CD14-positive monocyte (primary cell): ENCODE data around the gene PCDHA10. TPM values are rescaled to one million over a fixed set of nuclear protein-coding genes. Genes with fewer than 3 reads are reported as not detected.

Source experiments
- DNase-seq, 3 donors: peaks; one replicate each; pipeline ENCODE4 v3.0.0-alpha.2; 2011 to 2022
- H2AFZ ChIP-seq: 2 replicates; pipeline ENCODE4 v1.6.0; 2012; ENCODE audit warnings: mild to moderate bottlenecking, low read depth, low read length, inconsistent platforms; ENCODE audit not compliant: insufficient read depth, poor library complexity, severe bottlenecking
- H3K27ac ChIP-seq, 2 donors: 1 replicate in 1 of 2; 2 replicates in 1 of 2; pipeline ENCODE4 v1.5.1; 2012 to 2013; ENCODE audit warnings: low read length in 2 of 2, control low read depth in 1 of 2, inconsistent platforms in 1 of 2, low read depth in 1 of 2, mild to moderate bottlenecking in 1 of 2
- H3K27me3 ChIP-seq, 2 donors: one replicate each; pipeline versions ENCODE4 v1.6.0 to v1.6.1; 2011 to 2013; ENCODE audit warnings: low read length in 2 of 2; ENCODE audit not compliant: control insufficient read depth in 2 of 2, insufficient read depth in 2 of 2
- H3K36me3 ChIP-seq, 2 donors: replicated peaks in 1 of 2; 1 replicate in 1 of 2; 2 replicates in 1 of 2; pipeline versions ENCODE4 v1.5.1 to v1.6.1; 2012 to 2013; ENCODE audit warnings: low read length in 2 of 2, control low read depth in 1 of 2, inconsistent platforms in 1 of 2, mild to moderate bottlenecking in 1 of 2; ENCODE audit not compliant: insufficient read depth in 2 of 2, control insufficient read depth in 1 of 2
- H3K4me1 ChIP-seq, 2 donors: 1 replicate in 1 of 2; 2 replicates in 1 of 2; pipeline versions ENCODE4 v1.5.1 to v1.6.1; 2012 to 2013; ENCODE audit warnings: low read length in 2 of 2, control low read depth in 1 of 2, inconsistent platforms in 1 of 2, mild to moderate bottlenecking in 1 of 2, moderate library complexity in 1 of 2; ENCODE audit not compliant: insufficient read depth in 2 of 2, control insufficient read depth in 1 of 2
- H3K4me2 ChIP-seq: replicated peaks from 2 replicates; pipeline ENCODE3; 2012; ENCODE audit warnings: low read length, moderate library complexity, mild to moderate bottlenecking; ENCODE audit not compliant: poor library complexity, severe bottlenecking; ENCODE audit errors: extremely low read depth
- H3K4me3 ChIP-seq, 3 experiments: fragments of 200-600 bp in 1 of 3; sonication (generic) in 1 of 3; replicated peaks in 1 of 3; 1 replicate in 2 of 3; 2 replicates in 1 of 3; pipeline ENCODE4 v1.5.1; 2011 to 2013; ENCODE audit warnings: low read length in 3 of 3, mild to moderate bottlenecking in 3 of 3, control low read depth in 2 of 3, low read depth in 2 of 3, inconsistent platforms in 1 of 3, moderate library complexity in 1 of 3
- H3K79me2 ChIP-seq: 2 replicates; pipeline ENCODE4 v1.6.0; 2012; ENCODE audit warnings: mild to moderate bottlenecking, control low read depth, inconsistent platforms, low read length, moderate library complexity; ENCODE audit not compliant: insufficient read depth
- H3K9ac ChIP-seq: 2 replicates; pipeline ENCODE4 v1.6.0; 2017; ENCODE audit warnings: low read length, mild to moderate bottlenecking; ENCODE audit not compliant: insufficient read depth, poor library complexity, severe bottlenecking
- H3K9me3 ChIP-seq, 2 donors: replicated peaks in 1 of 2; 1 replicate in 1 of 2; 2 replicates in 1 of 2; pipeline versions ENCODE4 v1.5.1 to v1.6.1; 2012 to 2013; ENCODE audit warnings: low read length in 2 of 2, control low read depth in 1 of 2; ENCODE audit not compliant: control insufficient read depth in 1 of 2, insufficient read depth in 1 of 2
- H4K20me1 ChIP-seq: 2 replicates; pipeline ENCODE4 v1.6.0; 2012; ENCODE audit warnings: mild to moderate bottlenecking, low read length, control low read depth, moderate library complexity; ENCODE audit not compliant: insufficient read depth
- H3K27ac Mint-ChIP-seq, 7 donors: one replicate each; pipeline ENCODE4 v1.8.0; 2020; ENCODE audit warnings: mild to moderate bottlenecking in 7 of 7, mixed read lengths in 7 of 7, moderate library complexity in 6 of 7, inconsistent platforms in 2 of 7
- H3K27me3 Mint-ChIP-seq, 3 donors: one replicate each; pipeline ENCODE4 v1.8.0; 2021 to 2022; ENCODE audit warnings: low read depth in 3 of 3, mild to moderate bottlenecking in 3 of 3, mixed read lengths in 3 of 3, moderate library complexity in 3 of 3, inconsistent platforms in 1 of 3
- H3K36me3 Mint-ChIP-seq, 2 donors: one replicate each; pipeline ENCODE4 v1.8.0; 2020; ENCODE audit warnings: mixed read lengths in 2 of 2, inconsistent platforms in 1 of 2, mild to moderate bottlenecking in 1 of 2
- H3K4me1 Mint-ChIP-seq: one replicate; pipeline ENCODE4 v1.8.0; 2020; ENCODE audit warnings: mild to moderate bottlenecking, mixed read lengths
- H3K4me3 Mint-ChIP-seq, 2 donors: one replicate each; pipeline ENCODE4 v1.8.0; 2020; ENCODE audit warnings: mild to moderate bottlenecking in 2 of 2, mixed read lengths in 2 of 2, moderate library complexity in 1 of 2
- H3K9me3 Mint-ChIP-seq, 7 donors: one replicate each; pipeline ENCODE4 v1.8.0; 2020 to 2022; ENCODE audit warnings: mixed read lengths in 7 of 7, mild to moderate bottlenecking in 6 of 7, moderate library complexity in 6 of 7, inconsistent platforms in 2 of 7
- CTCF ChIP-seq: fragments of 200-600 bp; IDR thresholded peaks from one replicate; pipeline ENCODE4 v1.8.0; 2022; ENCODE audit warnings: antibody characterized with exemption, mild to moderate bottlenecking
- WGBS: methylation state at CpG from one replicate; pipeline ENCODE4 v1.1.5; 2013; ENCODE audit warnings: missing lambda C conversion rate; ENCODE audit not compliant: insufficient coverage; 5-methylcytosine and 5-hydroxymethylcytosine counted together
- intact Hi-C, 2 donors: fragments of 100-400 bp; cut with micrococcal nuclease; formaldehyde crosslinking; loops; one replicate each; pipeline versions ENCODE4 v1.15.0 to v1.15.1; 2023
- polyA minus RNA-seq: library from RNA; depleted of rRNA, polyadenylated mRNA; stranded (reverse); fragments of >200 nt; gene quantifications from 2 replicates; pipeline ENCODE4 v1.2.3, GENCODE V29; 2012
- polyA plus RNA-seq, 3 donors: library from polyadenylated mRNA; depleted of rRNA in 1 of 3; unstranded in 2 of 3; stranded (reverse) in 1 of 3; fragments of 300-500 nt in 2 of 3; fragments of >200 nt in 1 of 3; fragmentation: Illumina TruSeq in 2 of 3; gene quantifications; 1 replicate in 2 of 3; 2 replicates in 1 of 3; pipeline ENCODE4 v1.2.3, GENCODE V29; 2012 to 2021
- total RNA-seq, 12 experiments: library from RNA in 1 of 12; stranded (reverse) in 1 of 12; fragments of 120-200 nt in 1 of 12; gene quantifications; one replicate each; pipeline ENCODE4 v1.2.4 and lab custom pipeline; 2013 to 2026; ENCODE audit warnings: mixed read lengths in 6 of 12, inconsistent platforms in 1 of 12

Gene PCDHA10
- not detected for total RNA-seq (2013)
- polyA plus RNA-seq = not detected
- polyA minus RNA-seq = under 0.01 TPM in 1 of 2 replicates, not detected in the other
- 0 to 1.0 (median 0) reads per million in 11 experiments for total RNA-seq (lab: John Stamatoyannopoulos, UW)

- no peak for TF ChIP-seq CTCF
- no peak within 1 kb of the TSS for H3K27ac Mint-ChIP-seq
- H3K36me3 Mint-ChIP-seq = no peaks in the 10 kb centered on the region
- peaks cover 5 to 12% (median 10%) of the 10 kb centered on the region in 3 donors for H3K27me3 Mint-ChIP-seq
- H3K9me3 ChIP-seq = peaks cover 37 to 45% of the 10 kb centered on the region in 2 donors
- no peak within 1 kb of the TSS for H2AFZ ChIP-seq
- H3K9me3 Mint-ChIP-seq = peaks cover 18 to 51% (median 41%) of the 10 kb centered on the region in 7 donors
- H3K4me1 Mint-ChIP-seq = no peaks in the 10 kb centered on the region
- intact Hi-C loops = no loop called here
- no peak within 1 kb of the TSS for H3K4me3 ChIP-seq
- H3K36me3 ChIP-seq = no peaks in the 10 kb centered on the region
- H3K9ac ChIP-seq = no peak within 1 kb of the TSS
- 23% methylated on average over 17 of the region's 44 CpGs for WGBS
- H3K27me3 ChIP-seq = peaks cover 0 to 13% of the 10 kb centered on the region in 2 donors
- H3K4me3 Mint-ChIP-seq = peak within 1 kb of the TSS in 1 of 2 donors; percentile 32
- no peaks in the 10 kb centered on the region for H4K20me1 ChIP-seq
- H3K4me1 ChIP-seq = no peaks in the 10 kb centered on the region
- DNase-seq = no peak
- H3K27ac ChIP-seq = no peak within 1 kb of the TSS
- H3K79me2 ChIP-seq = no peaks in the 10 kb centered on the region
- H3K4me2 ChIP-seq = no peak within 1 kb of the TSS
Observed at GRCh38 chr5:140855772-140856674, at the start of gene PCDHA10. PCDHA10 (plus strand) TSS chr5:140855897; CDS start chr5:140856049, 152 bp downstream.

GRCh38 chr5:140806834-140807775 lies 48.6 kb upstream of the PCDHA10 start, which contains the start of gene PCDHA4:
PCDHA4 (plus strand) TSS chr5:140807068.
- no peak for TF ChIP-seq CTCF
- Mint-ChIP-seq H3K36me3 (peaks cover 0 to 11% of the 10 kb centered on the region in 2 donors), H3K27me3 (peaks cover 4 to 21% (median 18%) of the 10 kb centered on the region in 3 donors), H3K27ac (peak within 1 kb of the TSS in 1 of 7 donors; percentile 25), H3K9me3 (peaks cover 37 to 63% (median 55%) of the 10 kb centered on the region in 7 donors), H3K4me1 (no peaks in the 10 kb centered on the region), H3K4me3 (peak within 1 kb of the TSS; percentile 28 to 59)
- Histone ChIP-seq H3K36me3 (no peaks in the 10 kb centered on the region), H4K20me1 (no peaks in the 10 kb centered on the region), H3K27ac (no peak within 1 kb of the TSS), H3K9me3 (peaks cover 38 to 54% of the 10 kb centered on the region in 2 donors), H3K4me3 (no peak within 1 kb of the TSS), H3K9ac (no peak within 1 kb of the TSS), H3K4me1 (no peaks in the 10 kb centered on the region), H3K79me2 (no peaks in the 10 kb centered on the region), H2AFZ (no peak within 1 kb of the TSS), H3K27me3 (peaks cover 0 to 20% of the 10 kb centered on the region in 2 donors), H3K4me2 (no peak within 1 kb of the TSS)
- intact Hi-C loops = no loop called here
- no peak for DNase-seq
- 23% methylated on average over 26 of the region's 47 CpGs for WGBS
